Panc1 (cell line): ENCODE data around the gene TLR4. TPM values are rescaled to one million over a fixed set of nuclear protein-coding genes. Genes with fewer than 3 reads are reported as not detected.

ENCODE experiments used
- ATAC-seq: fragments of 200-7000 bp; cut with Tn5 transposase; 2 replicates; pipeline ENCODE4 v1.9.1; 2020; ENCODE audit warnings: mild to moderate bottlenecking, moderate library complexity
- BruUV-seq: library from RNA; stranded (reverse); fragments of 400-500 nt; replicated peaks from 2 replicates; lab custom pipeline; 2021; lab: Mats Ljungman, UMichigan
- CTCF ChIA-PET: fragments of 300-600 bp; sonication (Branson Sonifier 250); formaldehyde crosslinking; loops from one replicate; lab custom pipeline; 2022; ENCODE audit warnings: antibody characterized with exemption; lab: Charles Lee
- POLR2A ChIA-PET: fragments of 300-600 bp; sonication (Branson Sonifier 250); formaldehyde crosslinking; loops from one replicate; lab custom pipeline; 2022; ENCODE audit warnings: antibody characterized with exemption; lab: Charles Lee
- DNase-seq: peaks from one replicate; pipeline ENCODE4 v3.0.0-alpha.2; 2010; ENCODE audit warnings: low read depth, low spot score
- H3K27ac ChIP-seq: 2 replicates; pipeline ENCODE4 v1.5.1; 2011; ENCODE audit warnings: mild to moderate bottlenecking, low read length, inconsistent platforms
- H3K27me3 ChIP-seq: fragments of 200-500 bp; sonication (Bioruptor generic); 2 replicates; pipeline ENCODE4 v1.6.0; 2014; ENCODE audit warnings: low read length, inconsistent platforms; ENCODE audit not compliant: control insufficient read depth, insufficient read depth
- H3K36me3 ChIP-seq: fragments of 200-500 bp; sonication (Bioruptor generic); 2 replicates; pipeline ENCODE4 v1.5.1; 2014; ENCODE audit warnings: inconsistent platforms, mild to moderate bottlenecking, low read length, moderate library complexity; ENCODE audit not compliant: control insufficient read depth, insufficient read depth
- H3K4me1 ChIP-seq: 2 replicates; pipeline ENCODE4 v1.5.1; 2011; ENCODE audit warnings: inconsistent platforms, mild to moderate bottlenecking, low read length, moderate library complexity; ENCODE audit not compliant: control insufficient read depth, insufficient read depth
- H3K4me3 ChIP-seq, 2 experiments: 2 replicates each; pipeline ENCODE4 v1.5.1; 2011 to 2012; ENCODE audit warnings: low read depth in 2 of 2, low read length in 2 of 2, mild to moderate bottlenecking in 2 of 2, inconsistent platforms in 1 of 2, moderate library complexity in 1 of 2
- H3K9me3 ChIP-seq: fragments of 200-500 bp; sonication (Bioruptor generic); 2 replicates; pipeline ENCODE4 v1.5.1; 2014; ENCODE audit warnings: low read depth, mild to moderate bottlenecking, inconsistent platforms, low read length, moderate library complexity; ENCODE audit not compliant: control insufficient read depth, insufficient read depth
- POLR2AphosphoS5 ChIP-seq: IDR thresholded peaks from 2 replicates; pipeline ENCODE4 v1.6.1; 2012; ENCODE audit warnings: mild to moderate bottlenecking, low read depth, low read length, moderate library complexity
- SIN3A ChIP-seq: IDR thresholded peaks from 2 replicates; pipeline ENCODE4 v1.6.1; 2012; ENCODE audit warnings: low read depth, mild to moderate bottlenecking, low read length, moderate library complexity, borderline replicate concordance; ENCODE audit not compliant: insufficient read depth
- TCF7L2 ChIP-seq: IDR thresholded peaks from 2 replicates; pipeline ENCODE4 v1.6.1; 2011; ENCODE audit warnings: mild to moderate bottlenecking, low read depth, low read length, inconsistent platforms
- in situ Hi-C: cut with HindIII; loops from 2 replicates; pipeline ENCODE4 v1.10.0; 2016; ENCODE audit warnings: low sequenced_read_pairs, low pct_unique_long_range_greater_than_20kb
- intact Hi-C: fragments of 100-400 bp; cut with micrococcal nuclease; formaldehyde crosslinking; loops from one replicate; pipeline ENCODE4 v1.10.0; 2022; ENCODE audit not compliant: unreplicated experiment
- total RNA-seq: library from RNA; stranded (reverse); gene quantifications from one replicate; pipeline ENCODE4 v1.2.1, GENCODE V29; 2021; ENCODE audit not compliant: unreplicated experiment
- TF ChIP-seq, protein P1 (sequence below): fragments of 450-650 bp; IDR thresholded peaks from 2 replicates; pipeline ENCODE4 v1.5.1; 2017; ENCODE audit warnings: mild to moderate bottlenecking
- TF ChIP-seq, protein P2 (sequence below), 2 experiments: IDR thresholded peaks; 2 replicates each; pipeline ENCODE4 v1.6.1; 2011 to 2012; ENCODE audit warnings: low read depth in 2 of 2, control low read depth in 1 of 2, low read length in 1 of 2, mild to moderate bottlenecking in 1 of 2, moderate library complexity in 1 of 2; ENCODE audit not compliant: insufficient read depth in 1 of 2

TLR4 gene
- total RNA-seq, 1 experiment from 2014 or later = 0.33 TPM

DNA sequence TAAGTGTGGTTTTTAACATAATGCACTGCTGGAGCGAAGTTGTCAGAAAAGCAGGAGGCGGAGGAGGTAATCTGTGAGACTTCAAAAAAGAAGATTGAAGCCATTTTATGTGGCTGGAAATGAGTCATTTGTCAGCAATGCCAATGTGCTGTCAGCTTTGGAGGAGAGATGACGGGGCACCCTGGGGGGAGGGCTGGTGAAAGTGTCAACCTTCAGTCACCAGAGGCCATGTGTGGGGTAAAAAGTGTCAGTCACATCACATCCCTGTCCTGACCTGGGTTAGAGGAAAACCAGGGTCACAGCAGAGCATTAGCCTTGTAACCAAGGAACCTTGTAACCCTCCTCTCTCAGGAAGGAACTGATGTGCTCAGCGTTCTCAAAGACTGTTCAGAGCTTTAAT lies 59.1 kb downstream of the TLR4 start:
- in situ Hi-C loops = no loop called here
- Histone ChIP-seq H3K27ac (no peak overlapping the region), H3K9me3 (no peaks in the 10 kb centered on the region), H3K27me3 (no peaks in the 10 kb centered on the region), H3K4me3 (no peak overlapping the region), H3K36me3 (no peaks in the 10 kb centered on the region), H3K4me1 (no peaks in the 10 kb centered on the region)
- TF ChIP-seq SIN3A (no peak), POLR2AphosphoS5 (no peak), TCF7L2 (no peak)
- TF ChIP-seq, protein P1, sequence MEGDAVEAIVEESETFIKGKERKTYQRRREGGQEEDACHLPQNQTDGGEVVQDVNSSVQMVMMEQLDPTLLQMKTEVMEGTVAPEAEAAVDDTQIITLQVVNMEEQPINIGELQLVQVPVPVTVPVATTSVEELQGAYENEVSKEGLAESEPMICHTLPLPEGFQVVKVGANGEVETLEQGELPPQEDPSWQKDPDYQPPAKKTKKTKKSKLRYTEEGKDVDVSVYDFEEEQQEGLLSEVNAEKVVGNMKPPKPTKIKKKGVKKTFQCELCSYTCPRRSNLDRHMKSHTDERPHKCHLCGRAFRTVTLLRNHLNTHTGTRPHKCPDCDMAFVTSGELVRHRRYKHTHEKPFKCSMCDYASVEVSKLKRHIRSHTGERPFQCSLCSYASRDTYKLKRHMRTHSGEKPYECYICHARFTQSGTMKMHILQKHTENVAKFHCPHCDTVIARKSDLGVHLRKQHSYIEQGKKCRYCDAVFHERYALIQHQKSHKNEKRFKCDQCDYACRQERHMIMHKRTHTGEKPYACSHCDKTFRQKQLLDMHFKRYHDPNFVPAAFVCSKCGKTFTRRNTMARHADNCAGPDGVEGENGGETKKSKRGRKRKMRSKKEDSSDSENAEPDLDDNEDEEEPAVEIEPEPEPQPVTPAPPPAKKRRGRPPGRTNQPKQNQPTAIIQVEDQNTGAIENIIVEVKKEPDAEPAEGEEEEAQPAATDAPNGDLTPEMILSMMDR = no peak
- TF ChIP-seq, protein P2, sequence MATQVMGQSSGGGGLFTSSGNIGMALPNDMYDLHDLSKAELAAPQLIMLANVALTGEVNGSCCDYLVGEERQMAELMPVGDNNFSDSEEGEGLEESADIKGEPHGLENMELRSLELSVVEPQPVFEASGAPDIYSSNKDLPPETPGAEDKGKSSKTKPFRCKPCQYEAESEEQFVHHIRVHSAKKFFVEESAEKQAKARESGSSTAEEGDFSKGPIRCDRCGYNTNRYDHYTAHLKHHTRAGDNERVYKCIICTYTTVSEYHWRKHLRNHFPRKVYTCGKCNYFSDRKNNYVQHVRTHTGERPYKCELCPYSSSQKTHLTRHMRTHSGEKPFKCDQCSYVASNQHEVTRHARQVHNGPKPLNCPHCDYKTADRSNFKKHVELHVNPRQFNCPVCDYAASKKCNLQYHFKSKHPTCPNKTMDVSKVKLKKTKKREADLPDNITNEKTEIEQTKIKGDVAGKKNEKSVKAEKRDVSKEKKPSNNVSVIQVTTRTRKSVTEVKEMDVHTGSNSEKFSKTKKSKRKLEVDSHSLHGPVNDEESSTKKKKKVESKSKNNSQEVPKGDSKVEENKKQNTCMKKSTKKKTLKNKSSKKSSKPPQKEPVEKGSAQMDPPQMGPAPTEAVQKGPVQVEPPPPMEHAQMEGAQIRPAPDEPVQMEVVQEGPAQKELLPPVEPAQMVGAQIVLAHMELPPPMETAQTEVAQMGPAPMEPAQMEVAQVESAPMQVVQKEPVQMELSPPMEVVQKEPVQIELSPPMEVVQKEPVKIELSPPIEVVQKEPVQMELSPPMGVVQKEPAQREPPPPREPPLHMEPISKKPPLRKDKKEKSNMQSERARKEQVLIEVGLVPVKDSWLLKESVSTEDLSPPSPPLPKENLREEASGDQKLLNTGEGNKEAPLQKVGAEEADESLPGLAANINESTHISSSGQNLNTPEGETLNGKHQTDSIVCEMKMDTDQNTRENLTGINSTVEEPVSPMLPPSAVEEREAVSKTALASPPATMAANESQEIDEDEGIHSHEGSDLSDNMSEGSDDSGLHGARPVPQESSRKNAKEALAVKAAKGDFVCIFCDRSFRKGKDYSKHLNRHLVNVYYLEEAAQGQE (IDR thresholded peaks at IDR 0.05; ENCODE audit: insufficient read depth in 1 of 2, low read depth in 2 of 2, low read length in 1 of 2) = no peak
- DNase-seq (no peak), ATAC-seq (no peak)
- intact Hi-C loops = loop anchor here (10.0 kb wide), 1 partner anchor 49 kb away; no protein-coding TSS in a partner anchor
- CTCF ChIA-PET = no interaction called here
- no TSS peak for BruUV-seq
- POLR2A ChIA-PET = no interaction called here

DNA sequence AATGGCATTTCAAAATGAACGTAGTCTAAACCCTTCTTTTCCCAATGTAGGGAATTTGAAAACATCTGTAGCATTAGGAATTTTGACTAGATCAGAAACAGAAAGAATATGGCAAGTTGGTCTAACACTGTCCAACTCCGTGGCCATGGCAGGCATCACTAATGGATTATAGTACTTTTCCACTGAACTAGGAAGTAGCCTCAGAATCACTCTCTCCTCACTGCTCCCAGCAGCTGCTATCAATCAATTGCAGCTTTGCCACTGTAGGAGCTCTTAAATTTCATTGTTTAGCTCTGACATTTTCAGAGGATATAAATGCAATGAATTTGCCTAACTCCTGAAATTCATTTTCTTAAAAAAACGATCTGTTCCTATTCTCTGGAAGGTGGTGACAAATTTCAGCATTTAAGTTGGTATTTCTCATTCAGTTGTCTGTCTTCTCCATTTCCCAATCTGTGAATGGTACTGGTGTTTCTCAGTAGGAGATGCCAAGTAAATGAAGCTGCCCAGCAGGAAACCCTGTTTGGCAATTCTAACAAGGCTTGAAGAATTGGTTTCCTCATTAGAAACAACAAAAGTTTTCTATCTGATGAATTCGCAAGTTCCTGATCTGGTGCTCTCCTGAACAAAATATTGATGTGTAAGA lies 64.7 kb downstream of the TLR4 start:
- intact Hi-C loops (loop anchor here (10.0 kb wide), 1 partner anchor 54 kb away; no protein-coding TSS in a partner anchor), in situ Hi-C loops (no loop called here)
- H3K4me3 ChIP-seq = no peak overlapping the region
- ChIA-PET POLR2A (no interaction called here), CTCF (no interaction called here)
- no peaks in the 10 kb centered on the region for H3K27me3 ChIP-seq
- no peaks in the 10 kb centered on the region for H3K36me3 ChIP-seq
- no peak for DNase-seq
- no TSS peak for BruUV-seq
- no peak overlapping the region for H3K27ac ChIP-seq
- TF ChIP-seq POLR2AphosphoS5 (no peak), TCF7L2 (no peak), SIN3A (no peak)
- TF ChIP-seq, protein P2 (IDR thresholded peaks at IDR 0.05; ENCODE audit: insufficient read depth in 1 of 2, low read depth in 2 of 2, low read length in 1 of 2) = no peak
- TF ChIP-seq, protein P1 = no peak
- ATAC-seq = no peak
- H3K9me3 ChIP-seq = no peaks in the 10 kb centered on the region
- H3K4me1 ChIP-seq = no peaks in the 10 kb centered on the region
